Fibroblast of skin of abdomen (primary cell): ENCODE data around the gene SLC35B2.

Experiments
- DNase-seq: peaks from one replicate; pipeline ENCODE4 v3.0.0-alpha.2; 2013

SLC35B2 gene

DNA sequence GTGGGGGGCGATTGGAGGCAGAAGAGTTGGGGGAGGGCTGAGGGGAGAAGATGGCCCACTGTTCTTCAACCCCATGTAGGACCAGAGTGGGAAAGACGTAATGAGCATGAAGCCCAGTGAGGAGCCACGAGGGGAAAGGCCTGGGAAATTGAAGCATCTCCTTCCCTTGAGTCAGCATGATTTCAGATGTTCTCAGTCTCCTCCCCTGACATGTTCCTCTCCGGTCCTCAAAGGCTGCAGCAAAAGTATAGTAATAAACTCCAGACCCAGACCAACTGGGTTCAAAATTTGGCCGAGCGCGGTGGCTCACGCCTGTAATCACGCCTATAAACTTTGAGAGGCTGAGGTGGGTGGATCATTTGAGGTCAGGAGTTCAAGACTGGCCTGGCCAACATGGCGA, 9.9 kb upstream of the SLC35B2 start:
- DNase-seq: no peak

DNA sequence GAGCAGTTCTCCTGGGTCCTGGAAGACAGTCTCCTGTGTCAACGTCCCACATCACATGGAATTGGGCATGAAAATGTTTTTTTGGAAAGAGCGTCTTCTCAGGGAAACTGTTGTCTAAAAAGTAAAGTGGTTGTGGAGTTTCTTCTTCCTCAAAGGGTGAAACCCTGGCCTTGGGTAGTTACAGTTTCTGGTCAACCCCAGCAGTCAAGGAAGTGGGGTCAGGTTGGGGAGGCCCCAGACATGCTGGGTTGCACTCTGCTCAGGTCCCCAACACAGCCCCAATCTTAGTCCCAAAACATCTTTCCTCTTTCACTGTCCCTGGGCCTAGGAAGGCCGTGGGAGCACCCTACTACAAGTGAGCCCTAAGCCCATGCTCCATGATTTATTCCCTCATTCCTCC, 9.0 kb upstream of the SLC35B2 start:
- no peak for DNase-seq

DNA sequence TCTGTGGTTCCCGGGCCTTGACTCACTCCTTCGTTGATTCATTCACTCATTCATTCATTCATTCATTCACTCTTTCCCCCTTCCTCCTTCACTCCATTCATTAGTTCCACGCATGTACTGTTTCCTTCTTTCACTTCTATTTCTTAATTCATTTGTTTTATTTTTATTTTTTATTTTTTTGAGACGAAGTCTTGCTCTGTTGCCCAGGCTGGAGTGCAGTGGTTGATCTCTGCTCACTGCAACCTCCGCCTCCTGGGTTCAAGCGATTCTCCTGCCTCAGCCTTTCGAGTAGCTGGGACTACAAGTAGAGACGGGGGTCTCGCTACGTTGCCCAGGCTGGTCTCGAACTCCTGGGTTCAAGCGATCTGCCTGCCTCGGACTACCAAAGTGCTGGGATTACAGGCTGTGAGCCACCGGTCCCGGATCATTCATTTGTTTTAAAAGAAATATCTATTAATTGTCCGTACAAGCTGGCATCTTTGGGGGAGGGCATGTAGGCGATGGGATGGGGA, 8.4 kb upstream of the SLC35B2 start:
- no peak for DNase-seq

DNA sequence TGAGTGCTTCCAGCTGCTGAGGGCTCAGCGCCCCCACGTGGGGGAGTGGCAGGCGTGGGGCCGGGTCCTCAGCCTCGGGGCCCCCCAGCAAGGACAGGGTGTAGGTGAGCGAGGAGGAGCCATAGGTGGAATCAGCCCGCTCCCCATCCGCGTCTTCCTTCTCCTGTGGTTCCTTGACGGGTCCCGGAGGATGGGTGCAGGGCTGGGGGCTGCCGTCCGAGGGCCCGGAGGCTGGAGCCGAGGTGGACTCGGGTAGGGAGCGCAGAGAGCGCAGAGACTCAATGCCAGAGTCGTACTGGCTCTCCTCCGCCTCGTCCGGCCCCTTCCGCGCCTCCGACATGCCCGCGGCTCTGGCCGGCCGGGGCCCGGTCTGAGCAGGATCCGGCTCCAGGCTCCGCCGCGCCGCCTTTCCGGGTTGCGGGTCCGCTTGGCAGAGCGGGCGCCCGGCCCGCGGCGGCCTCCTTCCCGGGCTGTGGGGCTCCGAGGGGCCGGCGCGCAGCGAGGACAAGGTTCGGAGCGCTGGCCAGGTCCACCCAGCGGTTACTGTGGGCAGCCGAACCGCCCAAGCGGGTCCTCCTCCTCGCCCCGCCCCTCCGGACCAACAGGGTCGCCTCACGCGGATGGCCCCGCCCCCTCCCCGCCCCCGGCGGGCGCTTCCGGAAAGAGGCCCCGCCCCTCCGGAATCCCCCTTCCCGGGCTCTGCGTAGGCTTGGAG, 7.8 kb upstream of the SLC35B2 start, which contains the start of gene NFKBIE:
NFKBIE (minus strand) TSS at position 545 of the 715 bp plus-strand sequence; CDS start at position 340, 205 bp downstream.
- DNase-seq: peak; percentile 87

DNA sequence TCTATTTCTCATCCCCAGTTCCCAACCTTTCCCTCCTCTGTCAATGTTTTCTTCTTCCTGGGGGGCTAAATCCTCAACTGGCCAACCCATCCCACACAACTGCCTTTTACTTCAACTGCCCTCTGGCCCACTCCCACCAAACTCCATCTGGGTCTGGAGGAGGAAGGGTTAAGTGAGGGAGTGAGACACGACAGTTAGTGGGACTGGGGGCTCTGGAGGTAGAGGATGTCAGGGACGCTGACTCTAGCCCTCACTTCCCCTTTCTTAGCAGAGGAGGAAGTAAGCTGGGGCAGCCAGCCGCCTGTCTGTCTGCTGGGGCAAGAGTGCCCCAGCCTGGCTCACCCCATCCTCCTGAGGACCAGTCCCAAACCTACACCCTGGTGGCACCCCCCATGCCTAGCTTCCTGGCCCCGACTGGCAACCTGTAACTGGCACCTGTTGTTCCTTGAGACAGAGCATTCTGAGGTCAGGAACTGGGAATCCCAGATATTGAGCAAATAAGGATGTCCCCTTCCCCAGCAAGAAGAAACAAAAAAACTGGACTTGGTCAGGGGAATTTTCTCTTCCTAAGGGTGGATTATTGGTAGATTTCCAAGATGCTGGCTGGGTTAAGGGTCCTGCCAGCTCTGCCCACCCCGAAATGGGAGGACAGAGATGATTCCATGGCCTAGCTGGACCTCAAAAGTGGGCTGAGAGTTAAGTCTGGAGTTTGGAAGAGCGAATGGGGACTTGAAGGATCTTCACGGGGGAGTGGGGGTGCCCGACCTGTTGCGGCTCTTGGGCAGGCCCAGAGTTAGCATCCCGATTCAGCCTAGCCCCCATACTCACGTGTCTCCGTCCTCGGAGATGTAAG, 7.1 kb upstream of the SLC35B2 start:
- peak; percentile 20 for DNase-seq

DNA sequence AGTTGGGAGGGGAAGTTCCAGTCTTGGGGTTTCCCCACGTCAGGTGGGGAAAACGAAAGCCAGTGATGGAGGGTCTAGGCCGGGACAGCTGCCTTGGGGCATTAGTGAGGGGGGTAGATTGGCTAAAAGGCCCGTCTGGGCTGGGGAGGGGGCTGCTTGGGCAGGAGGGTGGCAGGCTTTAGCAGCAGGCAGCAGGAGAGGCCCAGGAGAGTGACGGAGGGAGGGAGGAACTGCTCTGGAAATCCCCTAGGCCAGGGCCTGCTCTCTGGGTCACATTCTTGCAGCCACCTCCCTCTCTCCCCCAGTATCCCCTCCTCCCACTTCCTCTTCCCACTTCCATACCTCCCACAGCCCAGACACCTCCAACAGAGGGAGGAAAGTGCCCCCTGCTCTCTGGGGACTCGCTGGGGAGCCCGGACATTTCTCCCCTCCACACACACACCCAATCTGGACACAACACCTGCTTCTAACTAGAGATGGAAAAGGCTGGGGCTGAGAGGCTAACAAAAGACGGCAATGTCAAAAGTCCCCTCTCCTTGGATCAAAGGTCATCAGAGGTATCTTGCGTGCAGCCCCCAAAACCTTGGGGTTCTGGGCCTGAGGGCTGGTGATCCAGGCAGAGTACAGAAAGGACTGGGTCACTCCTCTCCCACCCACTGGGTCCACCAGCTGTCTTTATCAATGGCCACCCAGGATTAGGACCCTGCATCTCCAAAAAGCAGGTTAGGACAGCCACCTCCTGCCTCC, 6.2 kb upstream of the SLC35B2 start:
- DNase-seq: no peak

DNA sequence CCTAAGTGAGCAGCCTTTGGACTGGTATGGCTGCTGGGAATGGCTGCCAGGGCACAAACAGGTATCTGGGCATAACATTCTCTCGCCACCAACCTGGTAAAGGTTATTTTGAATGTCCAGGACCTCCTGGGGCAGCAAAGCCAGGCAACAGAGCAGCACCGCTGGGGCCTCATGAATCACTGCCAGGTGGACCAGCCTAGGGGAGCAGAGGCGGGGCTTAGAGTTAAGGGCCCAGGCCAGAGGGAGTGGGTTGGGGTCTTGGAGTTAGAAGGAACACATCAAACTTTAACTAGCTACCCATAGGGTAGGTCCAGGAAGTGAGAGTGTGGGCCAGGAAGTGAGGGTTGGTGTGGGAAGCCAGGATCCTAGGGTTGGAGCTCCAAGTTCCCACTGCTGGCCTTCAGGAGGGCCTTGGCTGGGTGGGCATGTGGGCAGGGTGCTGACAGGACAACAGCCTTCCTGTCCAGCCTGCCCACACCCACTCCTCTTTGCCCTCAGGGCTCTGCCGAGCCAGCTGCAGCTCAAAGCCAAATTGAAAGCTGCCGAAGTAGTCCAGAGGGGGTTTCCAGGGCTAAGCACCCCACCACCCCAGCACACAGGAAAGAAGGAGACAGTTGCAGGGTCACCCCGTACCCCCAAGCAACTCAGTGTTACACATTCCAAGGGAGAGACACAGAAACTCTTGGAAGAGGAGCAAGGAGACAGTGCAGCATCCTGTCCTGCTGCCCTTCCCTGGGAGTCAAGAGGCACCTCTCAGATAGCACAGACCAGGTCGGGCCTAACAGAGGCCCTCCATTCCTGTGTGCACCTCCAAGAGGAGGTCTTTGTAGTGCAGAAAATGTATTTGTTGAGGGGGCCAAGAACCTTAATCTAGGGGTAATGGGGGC, 5.4 kb upstream of the SLC35B2 start:
- DNase-seq: no peak

DNA sequence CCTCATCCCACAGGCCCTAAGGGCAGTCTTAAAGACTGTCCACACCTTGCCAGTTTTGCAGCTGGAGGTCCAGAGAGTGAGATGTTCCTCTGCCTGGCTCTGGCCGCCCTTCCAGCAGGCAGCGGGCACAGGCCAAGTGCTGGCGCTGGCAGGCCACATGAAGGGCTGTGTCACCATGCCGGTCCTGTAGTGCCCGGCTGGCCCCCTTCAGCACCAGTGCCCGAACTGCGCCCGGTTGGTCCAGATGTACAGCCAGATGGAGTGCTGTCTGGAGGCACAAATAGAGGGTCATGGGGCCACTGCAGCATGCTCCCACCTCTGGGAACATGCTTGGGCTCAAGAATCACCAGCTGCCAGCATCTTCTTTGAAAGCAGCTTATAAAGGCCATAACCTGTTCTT, 4.3 kb upstream of the SLC35B2 start:
- DNase-seq: no peak

DNA sequence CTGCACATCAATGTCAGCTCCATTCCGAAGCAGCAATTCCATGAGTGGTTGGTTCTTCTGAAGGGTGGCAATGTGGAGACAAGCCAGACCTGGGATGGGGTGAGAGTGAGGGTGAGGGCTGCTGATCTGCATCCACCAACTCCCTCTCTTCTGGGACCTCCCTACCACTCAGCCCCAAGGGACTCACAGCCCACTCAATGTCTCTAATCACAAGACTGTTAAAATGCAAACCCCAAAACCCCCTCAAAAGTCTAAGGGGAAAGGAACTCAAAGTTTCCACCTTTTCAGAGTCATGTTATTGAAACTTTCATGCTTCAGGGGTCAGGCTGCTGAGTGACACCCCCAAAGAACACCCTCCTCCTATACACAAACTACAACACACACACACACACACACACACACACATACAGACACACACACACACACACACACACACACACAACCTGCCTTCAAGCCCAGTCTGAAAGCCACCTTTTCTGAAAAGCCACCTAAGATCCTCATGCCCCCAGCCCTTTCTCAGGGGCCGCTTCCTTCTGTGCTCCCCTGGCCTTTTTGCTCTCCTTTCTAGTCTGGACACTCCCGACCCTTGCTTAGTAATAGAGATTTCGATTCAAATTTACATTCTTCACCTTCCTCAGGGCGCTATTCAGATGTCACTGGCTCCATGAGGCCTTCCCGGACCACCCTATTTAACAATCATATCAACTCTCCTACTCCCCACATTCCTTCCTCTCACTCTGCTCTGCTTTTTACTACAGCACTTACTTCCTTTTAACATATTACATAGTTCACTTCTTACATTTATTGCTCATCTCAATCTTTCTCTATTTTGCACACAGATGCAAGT, 3.3 kb upstream of the SLC35B2 start:
- DNase-seq: no peak

DNA sequence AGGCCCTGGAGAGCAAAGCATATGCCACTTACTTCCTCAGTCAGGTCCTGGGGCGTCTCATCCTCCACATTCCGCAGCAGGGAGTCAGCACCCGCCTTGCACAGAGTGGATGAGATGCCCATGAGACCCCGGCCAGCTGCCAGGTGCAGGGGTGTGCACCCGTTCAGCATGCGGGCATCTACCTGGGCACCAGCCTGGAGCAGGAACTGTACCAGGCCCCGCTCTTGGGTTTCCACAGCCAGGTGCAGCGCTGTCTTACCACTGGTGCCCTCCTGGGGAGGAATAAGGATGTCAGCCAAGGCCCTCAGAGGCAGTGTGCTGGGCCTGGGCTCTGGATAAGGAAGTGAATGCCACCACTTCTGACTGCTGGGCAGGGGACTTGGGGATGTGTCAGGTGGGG, 2.7 kb upstream of the SLC35B2 start:
- no peak for DNase-seq

DNA sequence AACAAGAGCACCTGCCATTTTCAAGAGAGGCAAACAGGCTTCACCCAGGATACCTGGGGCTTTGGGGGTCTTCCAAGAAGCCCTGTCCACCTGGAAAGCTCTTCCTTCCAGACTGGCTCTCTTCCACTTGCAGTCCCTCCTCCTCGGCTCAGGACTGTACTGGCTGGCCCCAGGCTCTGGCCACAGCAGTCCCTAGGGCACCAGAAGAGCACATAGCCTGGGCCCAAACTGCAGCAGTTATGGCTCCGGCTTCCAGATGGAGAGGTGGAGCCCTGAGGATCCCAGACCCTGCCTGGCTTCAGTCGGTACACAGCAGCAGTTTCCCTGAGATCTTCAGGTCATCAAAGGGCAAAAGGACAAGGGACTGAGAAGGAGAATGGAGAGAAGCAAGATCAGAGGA, 1.6 kb upstream of the SLC35B2 start:
- no peak for DNase-seq

DNA sequence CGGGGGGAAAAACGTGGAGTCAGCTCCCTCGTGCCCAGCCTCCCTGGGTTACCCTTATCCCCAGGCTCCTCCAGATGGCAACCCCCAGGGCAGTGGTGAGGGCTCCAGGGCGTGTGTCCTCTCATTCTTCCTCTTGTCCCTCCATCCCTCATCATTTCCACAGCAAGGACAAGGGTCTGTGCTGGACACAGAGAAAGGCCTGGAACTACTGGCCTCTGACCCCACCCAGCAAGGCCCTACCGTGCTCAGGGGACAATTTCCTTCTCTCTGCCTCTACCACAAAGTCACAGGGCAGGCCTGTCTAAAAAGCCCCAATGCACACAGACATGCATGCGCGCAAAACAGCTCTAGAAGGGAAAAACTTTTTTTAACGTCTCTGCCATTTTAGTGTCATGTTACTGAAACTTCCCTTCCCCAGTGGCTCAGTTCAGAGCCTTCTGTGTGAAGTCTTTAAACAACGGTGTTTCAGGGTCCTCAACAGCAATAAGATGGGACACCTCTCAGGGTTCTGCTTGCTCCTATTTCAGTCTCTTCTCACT, 1.1 kb upstream of the SLC35B2 start:
- DNase-seq: no peak

DNA sequence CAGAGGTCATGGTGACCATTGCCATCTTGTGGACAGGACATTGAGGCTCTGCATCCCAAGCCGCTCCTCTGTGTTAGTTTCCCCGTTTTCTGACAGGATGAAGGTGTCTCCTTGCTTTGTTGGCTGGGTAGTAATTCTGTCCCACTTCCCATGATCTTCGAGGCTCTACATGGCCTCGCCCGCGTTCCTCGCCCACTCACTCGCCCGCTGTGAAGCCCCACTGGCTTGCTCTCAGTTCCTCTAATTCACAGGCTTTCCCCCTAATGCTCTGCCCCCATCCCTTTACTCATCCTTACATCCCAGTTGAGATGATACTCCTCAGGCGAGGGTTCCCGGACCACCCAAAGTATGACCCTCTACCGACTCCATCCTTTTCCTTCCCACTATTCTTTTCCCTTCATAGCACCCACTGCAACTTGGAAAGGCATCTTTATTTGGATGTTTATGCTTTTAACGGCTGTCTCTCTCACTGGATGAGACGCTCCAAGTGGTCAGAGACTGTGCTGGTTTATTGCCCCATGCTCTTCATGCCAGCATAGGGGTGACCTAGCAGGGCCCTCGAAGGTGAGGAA, 511 bp upstream of the SLC35B2 start:
- DNase-seq: no peak

DNA sequence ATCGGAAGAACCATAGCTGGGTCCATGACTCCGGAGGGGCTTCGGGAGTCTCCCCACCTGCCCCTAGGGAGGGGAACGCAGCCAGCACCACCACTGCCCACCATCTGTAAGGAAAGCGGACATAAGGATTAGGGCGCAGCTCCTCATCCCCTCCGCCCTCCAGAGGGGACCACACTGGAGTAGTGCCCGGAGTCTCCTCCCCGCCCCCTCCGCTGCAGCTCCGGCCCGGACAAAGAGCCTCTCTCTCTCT, 628 bp downstream of the SLC35B2 start:
- no peak for DNase-seq

DNA sequence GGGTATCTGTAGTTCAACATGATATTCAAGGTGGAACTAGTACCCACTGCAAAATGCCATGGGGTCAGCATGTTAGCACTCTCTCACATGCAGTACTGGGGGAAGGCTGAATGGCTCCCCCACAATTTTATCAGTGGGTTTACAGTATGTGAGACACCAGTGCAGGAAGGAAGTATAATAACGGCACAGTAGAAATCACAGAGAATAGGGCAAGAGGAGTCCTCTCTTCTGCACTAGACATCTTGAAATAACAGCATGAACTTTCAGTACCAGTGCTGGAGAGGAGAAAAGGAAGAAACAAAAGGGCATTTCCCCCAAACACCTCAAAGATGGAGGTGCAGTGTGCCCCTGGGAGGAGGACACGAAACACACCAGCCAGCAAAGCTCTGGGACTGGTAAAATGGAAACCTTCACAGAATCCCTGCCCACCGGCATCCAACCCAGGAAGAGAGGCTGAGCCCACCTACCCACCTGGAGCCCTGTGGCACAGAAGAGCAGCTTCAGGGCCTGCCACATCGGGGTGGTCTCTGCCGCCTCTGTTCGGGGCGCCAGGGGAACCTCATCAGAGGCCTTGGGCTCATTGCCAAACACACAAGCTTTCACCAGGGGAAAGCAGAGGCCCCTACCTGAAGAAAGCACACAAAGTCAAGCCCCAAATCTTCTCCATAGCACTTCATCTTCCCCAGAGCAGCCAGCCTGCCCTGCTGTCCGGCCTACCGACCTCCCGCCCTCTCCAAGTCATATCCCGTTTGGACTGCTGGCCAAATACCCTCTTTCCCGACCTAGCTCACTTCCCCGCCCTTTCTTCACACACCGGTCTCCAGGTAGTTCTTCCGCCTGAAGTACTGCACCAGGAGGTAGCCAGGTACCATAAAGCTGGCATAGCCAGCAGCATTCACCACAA, 1.2 kb downstream of the SLC35B2 start:
- no peak for DNase-seq

DNA sequence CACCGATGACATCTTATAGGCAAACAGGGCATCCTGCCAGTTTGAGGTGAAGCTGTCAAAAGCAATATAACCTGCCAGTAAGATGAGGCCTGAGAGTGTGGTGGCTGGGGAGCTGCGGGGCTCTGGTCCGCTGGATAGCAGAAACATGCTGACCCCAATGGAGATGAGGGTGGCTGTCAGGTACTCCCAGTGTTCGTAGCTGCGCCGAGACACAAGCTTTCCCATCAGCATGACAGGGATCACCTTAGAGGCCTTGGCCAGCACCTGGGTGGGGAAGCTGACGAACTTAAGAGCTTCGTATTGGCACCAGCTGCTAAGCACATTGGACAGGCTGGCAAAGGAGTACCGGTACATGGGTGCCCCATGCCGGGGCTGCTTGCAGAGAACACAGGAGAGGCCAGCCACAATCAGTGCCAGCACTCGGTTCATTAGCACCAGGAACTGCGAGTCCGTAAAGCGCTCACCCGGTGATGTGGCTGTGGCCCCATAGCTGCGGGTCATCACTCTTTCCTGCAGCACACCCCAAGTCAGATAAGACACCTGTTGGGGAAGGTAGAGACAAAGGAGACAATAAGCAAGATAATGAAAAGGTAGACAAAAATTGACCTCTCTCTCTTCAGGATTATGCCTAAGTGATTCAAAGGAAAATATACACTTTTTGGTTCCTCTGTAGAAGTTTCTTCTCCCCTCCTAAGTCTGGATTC, 2.1 kb downstream of the SLC35B2 start:
- DNase-seq: peak; percentile 7

DNA sequence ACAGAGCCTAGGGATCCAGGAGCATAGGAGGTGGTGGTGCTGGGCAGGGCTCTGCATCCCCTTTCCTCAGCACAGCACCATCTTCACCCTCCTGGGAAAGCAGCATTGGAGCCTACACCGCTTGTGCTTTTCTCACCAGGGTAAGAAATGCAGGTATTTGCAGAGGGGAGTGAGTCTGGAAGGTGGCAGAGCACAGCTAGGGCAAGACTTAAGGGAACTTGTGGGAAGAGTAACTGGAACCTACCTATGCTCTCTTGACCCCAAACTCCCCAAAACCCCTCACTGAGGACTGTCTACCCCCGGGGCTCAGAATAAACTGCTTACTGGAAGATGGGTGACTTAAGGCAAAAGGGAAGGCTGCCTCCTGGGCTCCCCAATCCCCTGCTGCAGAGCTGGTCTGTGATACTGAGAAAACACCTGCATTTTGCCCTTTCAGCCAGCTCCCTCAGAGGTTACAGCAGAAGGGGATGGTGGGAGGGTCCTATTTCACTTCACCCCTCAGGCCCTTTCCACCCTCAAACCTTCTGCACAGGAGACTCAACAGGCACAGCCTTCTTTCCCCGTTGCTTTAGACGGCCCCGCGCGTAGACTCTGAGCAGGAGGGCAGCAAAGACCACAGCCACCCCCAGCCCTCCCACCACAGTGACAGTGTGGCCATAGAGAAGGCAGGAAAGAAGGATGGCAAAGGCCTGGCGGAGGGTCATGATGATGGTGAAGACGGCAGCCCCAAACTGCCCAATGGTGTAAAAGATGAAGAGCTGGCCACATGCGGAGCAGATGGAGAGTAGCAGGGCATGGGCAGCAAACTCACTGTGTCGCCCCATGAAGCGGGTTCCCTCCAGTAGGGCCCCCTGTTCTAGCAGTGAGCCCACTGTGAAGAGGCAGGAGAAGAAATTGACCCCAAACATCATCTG, 2.9 kb downstream of the SLC35B2 start:
- DNase-seq: peak; percentile 14
